Measurements from ENCODE around the gene POMP. TPM values are rescaled to one million over a fixed set of nuclear protein-coding genes. Genes with fewer than 3 reads are reported as not detected.

The POMP gene, protein sequence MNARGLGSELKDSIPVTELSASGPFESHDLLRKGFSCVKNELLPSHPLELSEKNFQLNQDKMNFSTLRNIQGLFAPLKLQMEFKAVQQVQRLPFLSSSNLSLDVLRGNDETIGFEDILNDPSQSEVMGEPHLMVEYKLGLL
- total RNA-seq: 36.2 TPM

DNA sequence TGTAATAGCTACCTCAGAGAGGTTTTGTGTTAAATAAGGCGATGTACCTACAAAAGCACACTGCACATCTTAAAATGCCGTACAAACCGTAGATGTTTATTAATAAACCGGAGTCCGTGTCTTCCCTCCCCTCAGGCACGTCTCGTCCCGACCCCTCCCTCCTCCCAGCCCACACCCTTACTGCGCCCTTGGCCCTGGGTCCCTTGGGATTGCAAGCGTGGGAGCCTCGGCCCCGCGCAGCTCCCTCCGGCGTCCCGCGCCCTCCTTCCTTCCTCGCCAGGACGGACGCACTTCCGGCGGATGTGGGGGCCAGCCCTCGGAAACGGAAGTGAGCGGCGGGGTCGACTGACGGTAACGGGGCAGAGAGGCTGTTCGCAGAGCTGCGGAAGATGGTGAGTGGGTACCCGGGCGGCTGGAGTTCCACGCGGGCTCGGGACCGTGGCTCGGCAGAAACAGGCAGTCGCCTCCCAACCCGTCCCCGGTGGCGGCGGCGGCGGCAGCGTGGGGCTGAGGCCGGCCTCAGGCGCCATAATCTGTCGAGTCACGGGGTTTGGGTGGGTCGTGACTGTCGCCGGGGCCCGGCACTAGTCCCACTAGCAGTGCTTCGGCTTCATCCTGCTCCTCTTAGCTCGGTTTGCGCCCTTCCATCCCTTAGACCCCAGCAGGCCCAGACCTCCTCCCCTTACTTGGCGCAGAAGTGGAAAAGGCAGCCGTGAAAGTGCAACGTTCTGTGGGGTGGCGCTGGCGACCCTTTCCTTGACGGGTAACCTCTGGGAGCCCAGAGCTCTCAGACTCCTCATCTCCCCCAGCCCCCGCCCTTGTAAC is at the start of gene POMP:
TSS of gene POMP (plus strand) at position 335 of the 825 bp plus-strand sequence. CDS start at position 390, 55 bp downstream.

DNA sequence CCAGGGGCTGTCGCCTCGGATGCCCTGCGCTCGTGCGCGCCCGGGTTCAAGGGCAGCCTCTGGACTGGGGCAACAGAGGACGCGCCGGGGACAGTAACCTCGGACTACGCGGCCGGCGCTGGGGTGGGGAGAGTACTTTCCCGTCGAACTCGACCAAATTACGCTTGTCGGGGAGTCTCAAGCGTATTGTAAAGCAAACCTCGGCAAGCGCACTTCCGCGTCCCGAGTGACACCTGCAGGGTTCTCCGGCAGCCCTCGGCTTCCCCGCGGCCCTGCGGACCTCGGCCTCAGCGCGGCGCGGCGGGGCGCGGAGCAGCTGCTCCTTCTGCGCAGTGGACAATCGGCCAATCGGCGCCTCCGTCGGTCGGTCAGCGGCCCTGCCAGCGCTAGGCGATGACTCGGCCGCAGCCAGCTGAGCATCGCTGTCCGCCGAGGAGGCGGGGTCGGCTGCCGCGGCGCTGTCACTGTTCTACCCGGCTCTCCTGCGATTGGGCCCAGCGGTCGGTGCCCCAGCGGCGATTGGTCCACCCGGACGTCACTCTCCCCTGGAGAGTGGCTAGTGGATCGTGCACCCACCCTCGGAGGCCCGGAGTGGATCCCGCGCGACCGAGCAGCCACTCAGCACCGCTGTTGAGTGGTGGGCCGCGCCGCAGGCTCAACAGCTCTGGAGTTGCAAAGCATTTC is 59.8 kb downstream of the POMP start, which contains the start of gene SLC46A3:
TSS of gene SLC46A3 (minus strand) at position 428 of the 684 bp plus-strand sequence. CDS start 972 bp downstream, outside the sequence.

Small RNA genes lying within 50 kb of the gene (small RNA-seq; reads per million reads assigned to genes)
- gene RF00019 (ENCODE audit: low replicate concordance) (not detected), gene RNU6-53P (ENCODE audit: low replicate concordance) (not detected)

Other genes starting within 250 kb of the POMP start
- gene FLT1, start 164.0 kb upstream of the POMP start, total RNA-seq: 84.8 TPM
- gene SLC46A3, start 59.8 kb downstream of the POMP start, total RNA-seq: 2.7 TPM
- gene MTUS2, start 161.2 kb downstream of the POMP start, total RNA-seq: 3.3 TPM